HG03354 (cell line): ENCODE results near the gene PDE8B.
"Not testable (repeated sequence)": the region's sequence is repeated elsewhere in the genome, so short reads cannot be mapped to it uniquely, and the experiment has no call there.

Source experiments
- ATAC-seq: cut with Tn5 transposase; IDR thresholded peaks from one replicate; pipeline ENCODE4 v1.9.1; 2021; ENCODE audit warnings: mild to moderate bottlenecking; ENCODE audit not compliant: unreplicated experiment, poor library complexity, severe bottlenecking

PDE8B gene

GRCh38 chr5:77386340-77386739 lies 175.9 kb downstream of the PDE8B start:
- ATAC-seq: not testable (repeated sequence)

DNA sequence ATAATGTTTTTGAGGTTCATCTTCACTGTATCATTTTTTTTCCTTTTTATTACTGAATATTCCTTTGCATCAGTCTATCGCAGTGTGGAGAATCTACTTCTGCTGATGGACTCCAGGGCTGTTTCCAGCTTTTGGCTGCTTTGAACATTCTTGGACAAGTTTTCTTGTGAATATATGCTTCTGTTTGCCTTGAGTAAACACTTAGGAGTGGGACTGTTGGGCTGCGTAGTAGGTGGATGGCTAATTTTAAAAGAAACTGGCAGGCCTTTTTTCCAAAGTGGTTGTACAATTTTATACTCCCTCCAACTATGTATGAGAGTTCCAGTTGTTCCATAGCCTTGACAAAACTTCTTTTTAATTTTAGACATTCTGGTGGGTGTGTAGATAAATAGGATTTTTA lies 179.3 kb downstream of the PDE8B start:
- ATAC-seq: no peak

DNA sequence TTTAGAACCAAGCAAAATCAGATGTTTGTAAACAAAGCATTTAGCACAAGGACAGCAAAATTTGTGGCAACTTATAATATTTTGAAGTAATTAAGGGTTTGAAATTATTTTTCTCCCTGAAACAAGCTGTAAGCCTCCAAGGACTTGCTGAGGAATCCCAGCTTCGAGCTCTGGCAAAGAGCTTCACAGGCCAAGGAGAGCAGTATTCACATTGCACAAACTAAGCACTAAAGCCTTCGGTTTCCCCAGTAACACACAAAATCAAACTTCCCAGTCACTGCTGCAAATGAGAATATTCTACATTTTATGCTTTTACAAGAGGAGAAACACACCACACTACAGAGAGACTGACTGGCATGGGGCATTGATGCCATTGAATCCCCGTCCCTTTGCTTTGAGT lies 179.7 kb downstream of the PDE8B start:
- no peak for ATAC-seq

- no peak for ATAC-seq
Observed at GRCh38 chr5:77390795-77391194, 180.3 kb downstream of the PDE8B start.

DNA sequence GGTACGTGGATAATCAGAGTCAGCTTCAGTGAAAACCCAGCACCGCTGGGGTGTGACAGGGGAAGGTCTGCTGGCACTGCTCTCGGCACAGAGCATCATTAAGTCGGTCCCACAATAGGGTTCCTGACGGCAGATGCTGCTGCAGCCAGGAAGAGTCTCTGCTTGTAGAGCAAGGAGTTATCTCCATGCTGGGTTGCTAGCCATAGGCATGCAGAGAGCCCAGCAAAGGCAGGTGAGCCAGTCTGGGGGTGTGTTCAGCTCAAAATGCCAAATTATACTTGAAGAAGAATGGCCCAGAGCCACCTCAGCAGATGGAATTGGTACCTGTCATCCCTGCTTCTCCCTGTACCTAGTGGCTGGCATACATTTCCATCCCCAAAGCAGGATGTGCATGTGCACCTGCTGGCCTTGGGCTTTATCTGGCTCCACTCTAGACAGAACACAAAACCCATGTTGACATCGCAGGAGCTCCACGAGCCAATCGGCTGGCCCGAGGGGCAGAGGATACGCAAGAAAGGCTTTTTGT lies 180.8 kb downstream of the PDE8B start:
- ATAC-seq: no peak

GRCh38 chr5:77394064-77394715 lies 183.7 kb downstream of the PDE8B start:
- ATAC-seq: no peak

DNA sequence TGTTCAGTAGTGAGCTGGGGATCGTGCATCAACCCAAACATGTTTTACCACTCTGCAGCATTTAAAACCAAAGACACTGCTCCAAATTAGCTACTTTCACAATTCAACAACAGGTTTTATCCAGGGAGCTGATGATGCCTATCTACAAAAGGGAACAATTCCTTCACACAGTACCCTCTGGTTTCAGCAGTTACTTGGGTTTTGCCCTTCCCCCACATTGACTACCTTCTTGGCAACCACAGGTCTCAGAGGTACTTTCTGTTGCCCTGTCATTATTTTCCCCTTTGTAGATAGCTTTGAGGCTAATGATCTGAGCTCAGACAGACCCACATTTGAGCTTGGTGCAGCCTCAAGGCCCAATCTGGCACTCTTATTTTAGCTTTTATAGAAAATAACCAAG lies 185.5 kb downstream of the PDE8B start:
- ATAC-seq: no peak

DNA sequence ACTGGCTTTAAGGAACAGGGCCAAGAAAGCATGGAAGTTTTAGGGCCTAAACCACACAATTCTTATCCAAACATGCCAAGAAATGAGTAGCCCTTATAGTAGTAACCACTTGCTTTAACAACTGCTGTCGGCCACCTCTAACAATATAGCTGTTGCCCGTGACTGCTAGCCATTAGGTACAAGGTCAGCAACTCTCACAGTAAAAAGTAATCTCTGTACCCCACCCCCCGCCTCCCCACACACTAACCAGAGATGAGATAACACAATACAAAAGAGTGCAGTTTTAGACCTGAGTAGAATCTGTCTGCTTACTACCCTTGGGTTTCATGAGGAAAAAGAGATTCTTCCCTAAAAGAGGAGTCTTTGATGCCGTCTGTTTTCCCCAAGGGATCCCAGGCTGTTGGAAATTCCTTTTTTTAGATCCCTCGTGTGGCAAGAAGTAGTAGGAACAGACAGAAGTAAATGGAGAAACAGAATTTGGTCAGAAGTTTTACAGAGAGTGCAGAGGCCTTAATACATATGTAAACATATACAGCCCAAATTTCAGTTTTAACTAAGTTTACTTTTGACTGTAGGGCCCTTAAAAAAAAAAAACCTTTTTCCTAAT lies 187.3 kb downstream of the PDE8B start:
- ATAC-seq: no peak

GRCh38 chr5:77398458-77398857 lies 188.0 kb downstream of the PDE8B start:
- no peak for ATAC-seq

DNA sequence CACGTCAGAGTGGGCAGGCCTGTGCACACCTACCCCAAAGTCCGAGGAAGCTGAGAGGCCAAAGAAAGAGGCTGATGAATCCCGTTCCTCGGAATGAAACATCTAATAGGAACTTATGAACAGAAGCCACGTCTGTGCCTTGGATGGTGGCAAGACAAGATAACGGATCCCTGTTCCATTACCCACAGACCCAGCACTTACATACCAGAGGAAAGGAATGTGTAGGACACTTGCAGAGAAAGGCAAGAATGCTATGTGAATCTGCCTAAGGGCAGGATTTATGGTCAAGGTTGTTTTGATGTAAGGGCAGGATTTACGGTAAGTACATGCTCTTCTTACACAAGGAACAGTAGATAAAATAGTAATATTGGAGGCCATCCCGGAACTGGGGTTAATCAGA lies 188.4 kb downstream of the PDE8B start:
- ATAC-seq: no peak

GRCh38 chr5:77400645-77401044 lies 190.2 kb downstream of the PDE8B start:
- no peak for ATAC-seq

GRCh38 chr5:77402796-77403195 lies 192.3 kb downstream of the PDE8B start:
- ATAC-seq: no peak

DNA sequence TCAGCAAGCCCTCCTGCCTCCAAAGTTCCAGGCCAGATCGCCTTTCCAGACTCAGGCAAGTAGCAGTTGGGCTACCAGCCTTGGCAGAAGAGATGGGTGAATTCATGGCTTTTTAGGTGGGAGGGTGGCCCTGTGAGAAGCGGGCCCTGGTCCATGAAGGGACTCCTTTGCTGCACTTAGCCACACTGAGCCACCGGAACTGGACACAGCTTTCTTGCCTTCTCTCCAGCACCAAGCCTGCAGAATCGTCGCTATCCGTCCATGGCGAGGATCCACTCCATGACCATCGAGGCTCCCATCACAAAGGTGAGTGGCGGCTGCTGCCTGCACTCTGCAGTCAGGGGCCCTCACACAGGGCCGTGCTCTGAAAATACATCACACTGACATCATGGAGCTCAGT lies 196.7 kb downstream of the PDE8B start:
- no peak for ATAC-seq

GRCh38 chr5:77409870-77410621 lies 199.6 kb downstream of the PDE8B start:
- ATAC-seq: no peak

- no peak for ATAC-seq
Observed at GRCh38 chr5:77413049-77413448, 202.6 kb downstream of the PDE8B start.

- no peak for ATAC-seq
Observed at GRCh38 chr5:77418162-77418561, 207.7 kb downstream of the PDE8B start.

DNA sequence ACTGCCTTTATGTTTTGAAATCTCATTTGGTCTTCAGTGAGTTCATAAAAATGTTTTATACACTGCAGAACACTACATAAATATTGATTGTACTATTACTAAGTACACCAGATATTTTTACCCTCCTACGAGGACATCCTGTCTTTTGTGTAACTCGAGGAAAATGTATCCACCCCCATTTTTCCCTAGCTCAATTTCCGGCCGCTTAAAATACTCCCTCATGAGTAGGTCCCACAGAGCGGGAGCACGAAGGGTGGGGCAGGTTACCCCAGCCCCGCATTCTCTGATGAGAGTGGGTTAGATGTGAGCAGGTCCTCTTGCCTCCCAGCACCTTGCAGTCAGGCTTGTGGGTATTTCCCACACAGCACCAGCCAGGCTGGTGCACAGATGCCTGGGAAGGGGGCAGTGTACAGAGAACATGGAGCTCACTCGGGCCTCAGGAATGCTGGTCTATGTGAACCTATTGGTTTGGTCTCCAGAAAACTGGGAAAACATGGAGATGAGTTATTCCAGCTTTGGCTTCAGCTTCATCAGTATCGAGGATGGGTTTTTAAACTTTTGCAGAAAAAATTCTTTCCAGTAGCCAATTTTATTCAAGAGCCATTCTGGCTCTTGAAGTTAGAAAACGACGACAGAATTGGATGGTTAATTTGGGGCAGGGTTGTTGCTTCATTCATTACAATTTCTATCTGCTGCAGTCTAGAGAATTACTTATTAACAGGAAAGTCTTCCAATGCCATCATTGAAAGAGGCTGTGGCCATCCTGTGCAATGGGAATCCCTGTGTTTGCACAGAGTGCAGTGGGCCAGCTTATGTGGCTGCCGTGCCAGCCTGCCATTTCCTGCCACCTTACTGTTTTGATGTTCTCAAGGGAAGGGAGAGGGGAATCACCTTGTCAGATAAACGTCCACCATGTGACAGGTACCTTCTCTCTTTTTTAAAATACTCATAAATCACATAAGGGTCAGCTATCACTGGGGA lies 208.4 kb downstream of the PDE8B start:
- ATAC-seq: no peak

GRCh38 chr5:77419644-77420582 lies 209.4 kb downstream of the PDE8B start:
- no peak for ATAC-seq

- ATAC-seq: no peak
Observed at GRCh38 chr5:77420940-77421339, 210.5 kb downstream of the PDE8B start.
